HG02588 (cell line): ENCODE results near the gene OR7A10.
"Not testable (repeated sequence)": the region's sequence is repeated elsewhere in the genome, so short reads cannot be mapped to it uniquely, and the experiment has no call there.

Experiments used
- ATAC-seq: cut with Tn5 transposase; IDR thresholded peaks from one replicate; pipeline ENCODE4 v1.9.1; 2021; ENCODE audit warnings: mild to moderate bottlenecking, moderate library complexity; ENCODE audit not compliant: unreplicated experiment

OR7A10 gene

GRCh38 chr19:14796021-14796420 lies 52.7 kb downstream of the OR7A10 start:
- no peak for ATAC-seq

- no peak for ATAC-seq
Observed at GRCh38 chr19:14795078-14795721, 53.5 kb downstream of the OR7A10 start.

- ATAC-seq: not testable (repeated sequence)
Observed at GRCh38 chr19:14792250-14792649, 56.5 kb downstream of the OR7A10 start.
